Psoas muscle (tissue), 8 donors: ENCODE results near the gene ZNF366. TPM values are rescaled to one million over a fixed set of nuclear protein-coding genes. Genes with fewer than 3 reads are reported as not detected.

Experiments used
- ATAC-seq, 4 donors: fragments of 200-7000 bp; cut with Tn5 transposase; one replicate each; pipeline ENCODE4 v1.9.1; 2020; ENCODE audit warnings: moderate library complexity in 3 of 4, mild to moderate bottlenecking in 2 of 4
- DNase-seq, 2 donors: peaks; one replicate each; pipeline ENCODE4 v3.0.0-alpha.2; 2020
- H3K27ac ChIP-seq: fragments of 200-600 bp; one replicate; pipeline ENCODE4 v1.8.0; 2022
- H3K27me3 ChIP-seq, 3 donors: fragments of 200-600 bp in 1 of 3; one replicate each; pipeline versions ENCODE4 v1.6.1 to v1.8.0; 2013 to 2022; ENCODE audit warnings: low read length in 2 of 3, mild to moderate bottlenecking in 2 of 3, moderate library complexity in 1 of 3; ENCODE audit not compliant: insufficient read depth in 3 of 3
- H3K36me3 ChIP-seq, 2 donors: fragments of 200-600 bp in 1 of 2; one replicate each; pipeline versions ENCODE4 v1.6.1 to v1.8.0; 2013 to 2022; ENCODE audit warnings: low read depth in 1 of 2, mild to moderate bottlenecking in 1 of 2, moderate library complexity in 1 of 2; ENCODE audit not compliant: insufficient read depth in 1 of 2
- H3K4me1 ChIP-seq: fragments of 200-600 bp; one replicate; pipeline ENCODE4 v1.8.0; 2022
- H3K4me3 ChIP-seq: fragments of 200-600 bp; one replicate; pipeline ENCODE4 v1.8.0; 2022; ENCODE audit warnings: mild to moderate bottlenecking
- H3K9me3 ChIP-seq: fragments of 200-600 bp; one replicate; pipeline ENCODE4 v1.8.0; 2022
- CTCF ChIP-seq: fragments of 200-600 bp; IDR thresholded peaks from one replicate; pipeline ENCODE4 v1.8.0; 2022; ENCODE audit warnings: antibody characterized with exemption
- WGBS, 3 donors: extraction: QIAGEN DNeasy Blood & Tissue Kit; methylation state at CpG; one replicate each; pipeline versions ENCODE4 v1.1.6 to v1.1.7; 2013; 5-methylcytosine and 5-hydroxymethylcytosine counted together
- intact Hi-C, 2 donors: fragments of 100-400 bp; cut with DNase I; formaldehyde crosslinking; loops; one replicate each; pipeline versions ENCODE4 v1.11.0 to v1.14.2; 2022
- polyA plus RNA-seq, 3 donors: library from polyadenylated mRNA; stranded (reverse); fragments of 200-250 nt; gene quantifications; one replicate each; pipeline ENCODE4 v1.2.3, GENCODE V29; 2013
- total RNA-seq, 4 donors: library from RNA; stranded (reverse); fragmentation: NEBNext Ultra II Directional in 2 of 4; extraction: Animal tissue kit (Norgen Biotek cat#: 25700) in 2 of 4; gene quantifications; one replicate each; pipeline versions ENCODE4 v1.2.1 to v1.2.4, GENCODE V29; 2021 to 2023
- donor health status: healthy with polysubstance abuse.
- donor health status: DM: no; HTN: no; CAD: no; lungs with moderate emphysema.
- donor health status: Bipolar disorder and iron deficiency.
- donor health status: healthy.
- donor health status: DM: yes; HTN: yes; CAD: no.
- donor health status: DM: no; HTN: no; CAD: no.
- donor health status: DM: no; HTN: no; CAD: no.
- donor health status: DM: yes; HTN: yes; CAD: no.

The ZNF366 gene
- total and polyA plus RNA-seq, 7 donors: 1.2 to 6.6 (median 3.4) TPM

DNA sequence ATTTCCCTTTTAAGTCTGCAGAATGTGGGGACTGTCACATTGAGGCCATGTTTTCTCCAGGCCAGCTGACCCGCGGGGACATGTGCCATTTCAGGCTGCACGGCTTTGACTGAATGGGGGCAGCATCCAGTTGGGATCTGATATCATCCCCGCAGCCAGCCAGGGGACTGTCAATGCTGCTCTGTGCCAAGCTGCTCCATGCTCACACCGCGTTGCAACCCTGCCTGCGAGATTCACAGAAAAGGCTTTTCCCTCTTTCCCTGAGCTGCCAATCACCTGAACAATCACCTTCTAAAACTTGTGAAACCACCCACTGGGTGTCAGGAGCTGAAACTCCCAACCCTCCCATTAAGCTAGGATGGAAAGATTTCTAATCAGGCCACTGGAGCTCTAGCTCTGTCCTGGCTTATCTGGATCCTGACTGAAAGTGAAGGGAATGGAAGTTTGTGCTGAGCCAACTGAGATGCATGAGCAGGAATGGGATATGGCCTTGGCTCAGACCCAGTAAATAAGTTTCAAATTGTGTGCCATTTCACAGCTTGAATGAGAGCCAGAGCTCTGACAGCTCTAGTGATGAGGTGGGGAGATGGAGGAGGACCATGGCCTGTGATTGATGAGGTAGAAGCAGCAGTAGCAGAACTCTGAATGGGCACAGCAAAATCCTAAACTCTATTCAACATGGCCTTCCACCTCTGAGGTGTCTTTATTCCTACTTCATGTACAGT, 34.5 kb upstream of the ZNF366 start:
- no peaks in the 10 kb centered on the region for H3K9me3 ChIP-seq
- TF ChIP-seq CTCF: no peak
- no peaks in the 10 kb centered on the region for H3K27me3 ChIP-seq
- ATAC-seq (peak; percentile 89 to 92 (median 90)), DNase-seq (peak; percentile 23 to 60)
- peaks cover 10% of the 10 kb centered on the region for H3K4me1 ChIP-seq
- H3K27ac ChIP-seq: no peak overlapping the region
- WGBS, 3 donors: 25 to 36% (median 25%) methylated on average over 7 of the region's 7 CpGs
- H3K4me3 ChIP-seq: no peak overlapping the region
- H3K36me3 ChIP-seq: no peaks in the 10 kb centered on the region
- intact Hi-C loops: no loop called here

DNA sequence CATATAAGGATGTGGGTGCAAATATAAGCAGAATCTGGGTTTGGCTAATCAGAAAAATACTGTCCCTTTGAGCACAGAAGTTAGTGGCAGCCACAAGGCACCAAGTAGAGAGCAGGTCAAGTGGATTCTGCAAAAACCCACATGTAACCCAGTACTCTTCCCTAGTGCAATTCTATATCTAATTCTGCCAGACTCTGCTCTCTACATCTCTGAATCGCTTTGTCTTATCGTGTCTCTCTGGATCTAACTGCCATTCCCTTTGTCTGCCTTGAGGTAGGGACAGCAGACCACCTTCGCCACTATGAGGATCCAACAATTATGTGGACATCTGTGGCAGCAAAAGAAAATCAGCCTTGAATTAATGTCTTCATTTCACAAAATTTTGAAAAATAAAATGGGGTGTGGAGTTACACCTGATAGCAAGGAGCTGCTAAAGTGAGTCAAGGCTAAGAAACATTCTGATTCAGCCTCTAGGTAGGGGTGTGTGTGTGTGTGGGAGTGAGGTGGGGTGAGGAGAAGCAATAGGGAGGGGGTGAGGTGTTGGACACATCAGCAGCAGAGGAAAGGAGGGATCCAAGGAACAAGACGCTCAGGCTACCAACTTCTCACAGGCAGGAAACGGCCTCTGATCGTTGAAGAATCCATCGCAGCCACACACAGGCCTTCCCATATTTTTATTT, 33.7 kb upstream of the ZNF366 start:
- Histone ChIP-seq H3K4me3 (no peak overlapping the region), H3K27me3 (no peaks in the 10 kb centered on the region), H3K36me3 (no peaks in the 10 kb centered on the region), H3K9me3 (no peaks in the 10 kb centered on the region), H3K27ac (no peak overlapping the region), H3K4me1 (peaks cover 10% of the 10 kb centered on the region)
- intact Hi-C loops: no loop called here
- DNase-seq (no peak), ATAC-seq (peak; percentile 30 to 41 (median 37))
- 49 to 67% (median 52%) methylated on average over 7 of the region's 7 CpGs for WGBS, 3 donors
- no peak for TF ChIP-seq CTCF

- no peak for ATAC-seq
- no peaks in the 10 kb centered on the region for H3K9me3 ChIP-seq
- H3K27ac ChIP-seq: no peak overlapping the region
- H3K27me3 ChIP-seq: no peaks in the 10 kb centered on the region
- H3K4me3 ChIP-seq: no peak overlapping the region
- intact Hi-C loops: no loop called here
- H3K4me1 ChIP-seq: peaks cover 10% of the 10 kb centered on the region
- no peak for DNase-seq
- TF ChIP-seq CTCF: no peak
- no peaks in the 10 kb centered on the region for H3K36me3 ChIP-seq
Measured at GRCh38 chr5:72539726-72540125, 32.5 kb upstream of the ZNF366 start.

DNA sequence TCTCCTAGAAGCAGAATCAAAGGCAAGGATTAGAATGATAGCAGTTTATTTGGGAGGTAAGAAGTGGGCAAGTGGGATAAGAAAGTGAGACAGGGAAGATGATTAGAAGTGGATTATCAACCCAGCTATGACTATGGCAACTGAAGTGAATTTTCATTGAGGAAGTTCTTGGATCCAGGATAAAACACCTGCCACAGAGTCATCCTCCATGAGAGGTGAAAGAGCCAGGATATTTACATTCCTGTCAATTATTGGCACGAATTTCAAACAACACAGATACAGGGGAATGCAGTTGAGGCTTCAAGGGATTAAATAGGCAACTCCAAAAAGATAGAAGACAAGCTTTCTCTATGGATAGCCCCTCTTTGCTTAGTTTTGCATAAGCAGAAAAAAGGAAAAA, 31.8 kb upstream of the ZNF366 start:
- no peaks in the 10 kb centered on the region for H3K27me3 ChIP-seq
- no peak for TF ChIP-seq CTCF
- H3K9me3 ChIP-seq: no peaks in the 10 kb centered on the region
- DNase-seq (no peak), ATAC-seq (no peak)
- no peak overlapping the region for H3K27ac ChIP-seq
- peaks cover 10% of the 10 kb centered on the region for H3K4me1 ChIP-seq
- WGBS, 3 donors: 13 to 32% (median 30%) methylated on average over 1 of the region's 1 CpG
- intact Hi-C loops: no loop called here
- no peak overlapping the region for H3K4me3 ChIP-seq
- no peaks in the 10 kb centered on the region for H3K36me3 ChIP-seq
